SK-N-SH (cell line): ENCODE measurements around the gene CDK6. TPM values are rescaled to one million over a fixed set of nuclear protein-coding genes. Genes with fewer than 3 reads are reported as not detected.
"Not testable (repeated sequence)": the region's sequence is repeated elsewhere in the genome, so short reads cannot be mapped to it uniquely, and the experiment has no call there.

Source experiments
- CTCF ChIA-PET: fragments of 300-600, 350-600 bp; formaldehyde crosslinking; extraction: SDS; loops from one replicate; lab custom pipeline; 2021; lab: Yijun Ruan, JAX
- POLR2A ChIA-PET: fragments of 350-600 bp; sonication (Branson Sonifier 250); formaldehyde crosslinking; extraction: SDS; loops from one replicate; lab custom pipeline; 2020; ENCODE audit warnings: antibody characterized with exemption, inconsistent platforms; lab: Yijun Ruan, JAX
- DNase-seq: peaks from one replicate; pipeline ENCODE4 v3.0.0; 2012
- H2AFZ ChIP-seq: fragments of 200-600 bp; sonication (generic); 2 replicates; pipeline ENCODE4 v1.8.1; 2016; ENCODE audit warnings: antibody characterized with exemption, mild to moderate bottlenecking, low read depth
- H3F3A ChIP-seq: fragments of 200-600 bp; sonication (generic); replicated peaks from 2 replicates; pipeline ENCODE3; 2016; ENCODE audit warnings: antibody characterized with exemption, mild to moderate bottlenecking; ENCODE audit not compliant: insufficient read depth
- H3K27ac ChIP-seq, 2 experiments: fragments of 200-500 bp in 1 of 2; fragments of 200-600 bp in 1 of 2; sonication (Bioruptor generic) in 1 of 2; sonication (generic), shearing (Covaris generic) in 1 of 2; 2 replicates each; pipeline versions ENCODE4 v1.5.1 to v1.6.1; 2014 to 2016; ENCODE audit warnings: low read depth in 2 of 2, inconsistent platforms in 1 of 2, low read length in 1 of 2, mild to moderate bottlenecking in 1 of 2, mixed read lengths in 1 of 2
- H3K27me3 ChIP-seq: fragments of 200-600 bp; sonication (generic), shearing (Covaris generic); 2 replicates; pipeline ENCODE4 v1.6.1; 2016; ENCODE audit warnings: mixed run types; ENCODE audit not compliant: insufficient read depth
- H3K36me3 ChIP-seq, 2 experiments: fragments of 200-500 bp in 1 of 2; fragments of 200-600 bp in 1 of 2; sonication (Bioruptor generic) in 1 of 2; sonication (generic) in 1 of 2; replicated peaks in 1 of 2; 2 replicates each; pipeline versions ENCODE3 to v1.5.1; 2014 to 2016; ENCODE audit warnings: low read length in 1 of 2, mild to moderate bottlenecking in 1 of 2; ENCODE audit not compliant: insufficient read depth in 2 of 2, control insufficient read depth in 1 of 2
- H3K4me1 ChIP-seq, 2 experiments: fragments of 200-500 bp in 1 of 2; fragments of 200-600 bp in 1 of 2; sonication (Bioruptor generic) in 1 of 2; sonication (generic), shearing (Covaris generic) in 1 of 2; 2 replicates each; pipeline versions ENCODE4 v1.5.1 to v1.6.1; 2014 to 2016; ENCODE audit warnings: low read depth in 1 of 2, low read length in 1 of 2, mixed run types in 1 of 2; ENCODE audit not compliant: insufficient read depth in 2 of 2, control insufficient read depth in 1 of 2
- H3K4me2 ChIP-seq: fragments of 200-600 bp; sonication (generic), shearing (Covaris generic); 2 replicates; pipeline ENCODE4 v1.6.1; 2017; ENCODE audit warnings: mixed run types
- H3K4me3 ChIP-seq, 2 experiments: fragments of 200-500 bp in 1 of 2; fragments of 200-600 bp in 1 of 2; sonication (Bioruptor generic) in 1 of 2; sonication (generic), shearing (Covaris generic) in 1 of 2; 2 replicates each; pipeline versions ENCODE4 v1.5.1 to v1.8.1; 2014 to 2016; ENCODE audit warnings: low read depth in 2 of 2, inconsistent platforms in 1 of 2, low read length in 1 of 2, mild to moderate bottlenecking in 1 of 2, mixed read lengths in 1 of 2, moderate library complexity in 1 of 2
- H3K79me2 ChIP-seq: fragments of 200-600 bp; sonication (generic); 2 replicates; pipeline ENCODE4 v1.8.1; 2017; ENCODE audit warnings: mild to moderate bottlenecking; ENCODE audit not compliant: insufficient read depth
- H3K9ac ChIP-seq: fragments of 200-600 bp; sonication (generic); 2 replicates; pipeline ENCODE4 v1.6.1; 2017; ENCODE audit warnings: mixed run types
- H3K9me2 ChIP-seq: fragments of 200-600 bp; sonication (generic); 2 replicates; pipeline ENCODE4 v1.6.1; 2017; ENCODE audit warnings: mixed run types
- H3K9me3 ChIP-seq: fragments of 200-600 bp; sonication (generic); 2 replicates; pipeline ENCODE4 v1.6.1; 2017; ENCODE audit warnings: mixed run types, mild to moderate bottlenecking, moderate library complexity
- H4K20me1 ChIP-seq: fragments of 200-600 bp; sonication (generic); 2 replicates; pipeline ENCODE4 v1.6.1; 2017; ENCODE audit warnings: mild to moderate bottlenecking, mixed run types; ENCODE audit not compliant: insufficient read depth
- ELF1 ChIP-seq: IDR thresholded peaks from 2 replicates; pipeline ENCODE4 v1.4.0; 2012
- IRF3 ChIP-seq: fragments of 150-350 bp; IDR thresholded peaks from 2 replicates; pipeline ENCODE4 v1.6.1; 2016; ENCODE audit warnings: mild to moderate bottlenecking, low read depth, low read length
- MEF2A ChIP-seq: IDR thresholded peaks from 2 replicates; pipeline ENCODE4 v1.4.0; 2012; ENCODE audit warnings: low read depth, borderline replicate concordance
- NFIC ChIP-seq: IDR thresholded peaks from 2 replicates; pipeline ENCODE4 v1.4.0; 2012; ENCODE audit warnings: borderline replicate concordance
- PBX3 ChIP-seq: IDR thresholded peaks from 2 replicates; pipeline ENCODE4; 2012
- POLR2AphosphoS5 ChIP-seq: IDR thresholded peaks from 2 replicates; pipeline ENCODE4 v1.6.1; 2012; ENCODE audit warnings: low read depth, low read length
- RAD21 ChIP-seq: IDR thresholded peaks from 2 replicates; pipeline ENCODE4 v1.6.1; 2012; ENCODE audit warnings: mild to moderate bottlenecking, low read length
- REST ChIP-seq: IDR thresholded peaks from 2 replicates; pipeline ENCODE4 v1.6.1; 2012; ENCODE audit warnings: mild to moderate bottlenecking, low read depth, low read length, moderate library complexity
- SMC3 ChIP-seq: IDR thresholded peaks from 2 replicates; pipeline ENCODE4 v1.6.1; 2012; ENCODE audit warnings: low read depth, low read length, improper control_type of control experiment
- TCF12 ChIP-seq: IDR thresholded peaks from 2 replicates; pipeline ENCODE4 v1.4.0; 2012
- WGBS: methylation state at CpG from one replicate; pipeline ENCODE4 v1.1.6; 2017; ENCODE audit warnings: low lambda C conversion rate; 5-methylcytosine and 5-hydroxymethylcytosine counted together
- polyA plus RNA-seq, 3 experiments: library from polyadenylated mRNA; depleted of rRNA; stranded (reverse); fragments of >200 nt; gene quantifications; 2 replicates each; pipeline ENCODE4 v1.2.3, GENCODE V29; 2012

The CDK6 gene
- polyA plus RNA-seq, 1 of the 3 experiments (the other 2 are of a cell fraction), result 30.3 TPM

- POLR2A ChIA-PET, result no interaction called here
- no peak for DNase-seq
- no peak overlapping the region for H3K9ac ChIP-seq
- H3K27ac ChIP-seq, result no peak overlapping the region
- TF ChIP-seq RAD21, result no peak
- no peak for TF ChIP-seq PBX3
- no peak for TF ChIP-seq IRF3
- TF ChIP-seq TCF12, result no peak
- no peak for TF ChIP-seq SMC3
- no peak for TF ChIP-seq POLR2AphosphoS5
- TF ChIP-seq ELF1, result no peak
- no peak for TF ChIP-seq REST
- no peak for TF ChIP-seq NFIC
- TF ChIP-seq MEF2A, result no peak
- no peaks in the 10 kb centered on the region for H3K27me3 ChIP-seq
- peaks cover 98% of the 10 kb centered on the region for H3K79me2 ChIP-seq
- H3K4me1 ChIP-seq, result peaks cover 26 to 41% of the 10 kb centered on the region in 2 experiments; a peak in 3 of 4 replicates
- peaks cover 29% of the 10 kb centered on the region for H3F3A ChIP-seq
- H3K4me3 ChIP-seq, result no peak overlapping the region
- H2AFZ ChIP-seq, result no peak overlapping the region
- no peaks in the 10 kb centered on the region for H4K20me1 ChIP-seq
- no peaks in the 10 kb centered on the region for H3K9me2 ChIP-seq
- H3K4me2 ChIP-seq, result no peak overlapping the region
- H3K36me3 ChIP-seq, result peaks cover 13 to 44% of the 10 kb centered on the region in 2 experiments
- no peaks in the 10 kb centered on the region for H3K9me3 ChIP-seq
- WGBS, result 91% methylated on average over 2 of the region's 2 CpGs
- CTCF ChIA-PET, result interaction anchor here (0.8 to 2.6 kb wide), 5 partner anchors 9 to 138 kb away, joined by 3 to 12 read pairs (median 5); no protein-coding TSS in a partner anchor
These were observed 77.5 kb downstream of the CDK6 start for GRCh38 chr7:92758796-92759431.

GRCh38 chr7:92757311-92757910 is 79.0 kb downstream of the CDK6 start:
- peaks cover 94% of the 10 kb centered on the region for H3K79me2 ChIP-seq

More at GRCh38 chr7:92757311-92757910, 79.0 kb downstream of the CDK6 start:
- H4K20me1 ChIP-seq, H3K9me2 ChIP-seq, H3K27ac ChIP-seq, H3K4me2 ChIP-seq, H2AFZ ChIP-seq, H3K9ac ChIP-seq, POLR2A ChIA-PET, H3K4me3 ChIP-seq, DNase-seq, H3K27me3 ChIP-seq, H3K9me3 ChIP-seq: not testable (repeated sequence)
- H3K36me3 ChIP-seq, result peaks cover 13 to 44% of the 10 kb centered on the region in 2 experiments
- peaks cover 25 to 37% of the 10 kb centered on the region in 2 experiments for H3K4me1 ChIP-seq
- peaks cover 34% of the 10 kb centered on the region for H3F3A ChIP-seq
- CTCF ChIA-PET, result interaction anchor here (0.5 to 2.6 kb wide), 5 partner anchors 9 to 333 kb away, joined by 3 to 12 read pairs (median 5); no protein-coding TSS in a partner anchor
- WGBS, result 98% methylated on average over 3 of the region's 3 CpGs
